Activated CD4-positive, alpha-beta T cell treated with anti-CD3 and anti-CD28 coated beads, Interleukin-2, amount 10 ng/mL, durations not matched to agents 24 days and 14 days (primary cell): ENCODE measurements around the gene LRRC40. TPM values are rescaled to one million over a fixed set of nuclear protein-coding genes. Genes with fewer than 3 reads are reported as not detected.
"Not testable (repeated sequence)": the region's sequence is repeated elsewhere in the genome, so short reads cannot be mapped to it uniquely, and the experiment has no call there.

Experiments used
- DNase-seq: peaks from one replicate; pipeline ENCODE4 v3.0.0; 2022
- H3K27ac Mint-ChIP-seq: one replicate; pipeline ENCODE4 v1.8.0; 2022; ENCODE audit warnings: mild to moderate bottlenecking, mixed read lengths
- H3K27me3 Mint-ChIP-seq: one replicate; pipeline ENCODE4 v1.8.0; 2022; ENCODE audit warnings: mixed read lengths
- H3K36me3 Mint-ChIP-seq: one replicate; pipeline ENCODE4 v1.8.0; 2022; ENCODE audit warnings: low read depth, mild to moderate bottlenecking, mixed read lengths
- H3K4me1 Mint-ChIP-seq: one replicate; pipeline ENCODE4 v1.8.0; 2021; ENCODE audit warnings: mixed read lengths
- H3K4me3 Mint-ChIP-seq: one replicate; pipeline ENCODE4 v1.8.0; 2022; ENCODE audit warnings: mild to moderate bottlenecking, moderate library complexity, mixed read lengths
- H3K9me3 Mint-ChIP-seq: one replicate; pipeline ENCODE4 v1.8.0; 2021; ENCODE audit warnings: mixed read lengths
- intact Hi-C: fragments of 100-400 bp; cut with micrococcal nuclease; formaldehyde crosslinking; loops from one replicate; pipeline ENCODE4 v1.15.1; 2023
- total RNA-seq: library from RNA; stranded (reverse); gene quantifications from 2 replicates; pipeline ENCODE4 v1.2.3, GENCODE V29; 2022

The LRRC40 gene
- total RNA-seq, 1 donor from 2014 or later, result 25.3 TPM

DNA sequence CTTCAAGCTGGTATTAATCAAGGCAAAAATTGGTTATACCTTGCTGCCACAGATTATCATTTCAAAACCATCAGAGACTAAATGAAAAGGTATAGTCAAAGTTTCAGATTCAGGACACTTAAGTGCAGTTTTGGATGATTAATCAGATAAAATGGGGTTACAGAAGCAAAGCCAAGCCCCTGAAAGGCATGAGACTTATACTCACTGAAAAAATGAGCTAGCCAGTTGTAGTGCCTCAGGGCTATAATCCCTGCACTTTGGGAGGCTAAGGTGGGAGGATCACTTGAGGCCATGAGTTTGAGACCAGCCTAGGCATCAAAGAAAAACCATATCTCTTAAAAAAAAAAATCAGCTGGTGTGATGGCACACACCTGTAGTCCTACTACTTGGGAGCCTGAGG, 15.2 kb downstream of the LRRC40 start:
- peaks cover 8% of the 10 kb centered on the region for H3K36me3 Mint-ChIP-seq
- no peak overlapping the region for H3K27ac Mint-ChIP-seq
- no peak overlapping the region for H3K4me3 Mint-ChIP-seq
- peaks cover 2% of the 10 kb centered on the region for H3K4me1 Mint-ChIP-seq
- intact Hi-C loops, result no loop called here
- peaks cover 6% of the 10 kb centered on the region for H3K9me3 Mint-ChIP-seq
- DNase-seq, result no peak
- H3K27me3 Mint-ChIP-seq, result no peaks in the 10 kb centered on the region

DNA sequence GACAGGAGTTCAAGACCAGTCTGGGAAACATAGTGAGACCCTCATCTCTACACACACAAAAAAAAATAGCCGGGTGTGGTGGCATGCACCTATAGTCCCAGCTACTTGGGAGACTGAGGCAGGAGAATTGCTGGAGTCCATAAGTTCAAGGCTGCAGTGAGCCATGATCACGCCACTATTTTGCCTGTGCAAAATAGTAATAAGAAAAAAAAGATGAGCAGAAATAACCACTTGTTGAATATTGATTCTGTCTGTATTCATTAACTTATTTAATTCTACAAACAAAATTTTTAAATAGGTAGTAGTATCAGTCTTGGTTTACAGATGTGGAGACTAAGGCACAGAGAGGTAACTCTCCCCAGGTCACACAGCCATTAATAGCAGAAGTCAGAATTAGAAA, 16.9 kb downstream of the LRRC40 start:
- H3K27ac Mint-ChIP-seq, result no peak overlapping the region
- no peak for DNase-seq
- peaks cover 6% of the 10 kb centered on the region for H3K9me3 Mint-ChIP-seq
- peaks cover 13% of the 10 kb centered on the region for H3K36me3 Mint-ChIP-seq
- no peak overlapping the region for H3K4me3 Mint-ChIP-seq
- H3K4me1 Mint-ChIP-seq, result peaks cover 2% of the 10 kb centered on the region
- H3K27me3 Mint-ChIP-seq, result no peaks in the 10 kb centered on the region
- intact Hi-C loops, result no loop called here

DNA sequence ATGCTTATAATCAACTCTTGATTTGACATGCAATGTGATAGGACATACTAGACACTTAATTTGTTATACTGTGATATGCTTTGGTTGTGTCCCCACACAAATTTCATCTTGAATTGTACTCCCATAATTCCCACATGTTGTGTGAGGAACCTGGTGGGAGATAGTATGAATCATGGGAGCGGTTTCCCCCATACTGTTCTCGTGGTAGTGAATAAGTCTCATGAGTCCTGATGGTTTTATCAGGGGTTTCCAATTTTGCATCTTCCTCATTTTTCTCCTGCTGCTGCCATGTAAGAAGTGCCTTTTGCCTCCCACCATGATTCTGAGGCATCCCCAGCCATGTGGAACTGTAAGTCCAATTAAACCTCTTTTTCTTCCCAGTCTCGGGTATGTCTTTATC, 20.2 kb downstream of the LRRC40 start:
- H3K36me3 Mint-ChIP-seq, result peaks cover 13% of the 10 kb centered on the region

DNA sequence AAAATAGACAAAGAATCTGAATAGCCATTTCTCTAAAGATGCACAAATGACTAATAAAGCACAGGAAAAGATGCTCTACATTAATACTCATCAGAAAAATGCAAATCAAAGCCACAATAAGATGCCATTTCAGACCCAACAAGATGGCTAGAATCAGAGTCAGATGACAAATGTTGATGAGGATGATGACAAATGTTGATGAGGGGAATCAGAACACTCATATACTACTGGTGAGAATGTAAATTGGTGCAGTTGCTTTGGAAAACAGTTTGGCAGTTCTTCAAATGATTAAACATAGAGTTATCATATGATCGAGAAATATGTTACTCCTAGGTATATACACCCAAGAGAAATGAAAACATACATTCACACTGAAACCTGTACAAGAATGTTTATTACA, 33.9 kb downstream of the LRRC40 start:
- Mint-ChIP-seq H3K4me3 (no peak overlapping the region), H3K9me3 (no peaks in the 10 kb centered on the region), H3K36me3 (peaks cover 19% of the 10 kb centered on the region), H3K27me3 (no peaks in the 10 kb centered on the region), H3K4me1 (peaks cover 7% of the 10 kb centered on the region), H3K27ac (no peak overlapping the region)
- DNase-seq, result no peak
- intact Hi-C loops, result no loop called here

More for the DNA sequence above, 20.2 kb downstream of the LRRC40 start:
- H3K27ac Mint-ChIP-seq, H3K9me3 Mint-ChIP-seq, DNase-seq, H3K4me3 Mint-ChIP-seq, H3K27me3 Mint-ChIP-seq, intact Hi-C loops, H3K4me1 Mint-ChIP-seq: not testable (repeated sequence)

GRCh38 chr1:70169018-70169839, 36.1 kb downstream of the LRRC40 start:
- intact Hi-C loops, result no loop called here
- Mint-ChIP-seq H3K4me3 (no peak overlapping the region), H3K27ac (peak overlapping the region; percentile 4), H3K27me3 (no peaks in the 10 kb centered on the region), H3K9me3 (no peaks in the 10 kb centered on the region), H3K4me1 (peaks cover 7% of the 10 kb centered on the region), H3K36me3 (peaks cover 16% of the 10 kb centered on the region)
- DNase-seq, result no peak

GRCh38 chr1:70168283-70168682, 37.1 kb downstream of the LRRC40 start:
- intact Hi-C loops, result no loop called here
- Mint-ChIP-seq H3K27ac (no peak overlapping the region), H3K9me3 (no peaks in the 10 kb centered on the region), H3K27me3 (no peaks in the 10 kb centered on the region), H3K4me1 (peaks cover 7% of the 10 kb centered on the region), H3K36me3 (peaks cover 19% of the 10 kb centered on the region), H3K4me3 (no peak overlapping the region)
- DNase-seq, result no peak

DNA sequence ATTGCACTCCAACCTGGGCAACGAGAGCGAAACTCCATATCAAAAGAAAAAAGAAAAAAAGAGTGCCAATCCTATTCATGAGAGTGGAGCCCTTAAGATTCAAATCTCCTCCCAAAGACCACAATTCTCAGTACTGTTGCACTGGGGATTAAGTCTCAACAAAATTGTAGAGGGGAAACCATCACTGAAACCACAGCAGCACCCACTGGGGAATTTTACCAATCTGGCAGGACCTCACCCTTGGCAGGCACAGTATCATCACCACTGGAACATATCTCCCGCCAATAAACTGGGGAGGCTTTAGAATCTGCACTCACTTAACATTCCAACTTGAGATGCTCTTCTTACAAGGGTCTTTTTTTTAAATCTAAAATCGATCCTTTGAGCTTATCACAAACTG, 41.0 kb downstream of the LRRC40 start:
- no peaks in the 10 kb centered on the region for H3K9me3 Mint-ChIP-seq
- H3K36me3 Mint-ChIP-seq, result peaks cover 16% of the 10 kb centered on the region
- no peak overlapping the region for H3K27ac Mint-ChIP-seq
- no peak for DNase-seq
- peaks cover 4% of the 10 kb centered on the region for H3K4me1 Mint-ChIP-seq
- no peaks in the 10 kb centered on the region for H3K27me3 Mint-ChIP-seq
- no peak overlapping the region for H3K4me3 Mint-ChIP-seq
- intact Hi-C loops, result no loop called here

- Mint-ChIP-seq H3K36me3 (peaks cover 8% of the 10 kb centered on the region), H3K4me1 (no peaks in the 10 kb centered on the region), H3K9me3 (no peaks in the 10 kb centered on the region), H3K27me3 (no peaks in the 10 kb centered on the region), H3K27ac (no peak overlapping the region), H3K4me3 (no peak overlapping the region)
- DNase-seq, result no peak
- intact Hi-C loops, result no loop called here
Measured at GRCh38 chr1:70156529-70157120, 48.8 kb downstream of the LRRC40 start.

DNA sequence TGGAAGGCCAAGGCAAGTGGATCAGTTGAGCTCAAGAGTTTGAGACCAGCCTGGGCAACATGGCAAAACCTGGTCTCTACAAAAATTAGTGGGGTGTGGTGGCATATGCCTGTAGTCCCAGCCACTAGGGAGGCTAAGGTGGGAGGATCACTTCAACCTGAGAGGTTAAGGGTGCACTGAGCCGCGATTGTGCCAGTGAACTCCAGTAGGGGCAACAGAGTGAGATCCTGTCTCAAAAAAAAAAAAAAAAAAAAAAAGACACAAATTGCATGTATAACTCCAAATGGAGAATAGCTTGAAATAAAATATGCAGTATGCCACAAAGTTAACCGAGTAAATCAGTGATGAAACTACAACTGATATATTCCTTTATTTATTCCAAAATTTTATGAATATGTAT, 51.6 kb downstream of the LRRC40 start:
- no peak overlapping the region for H3K4me3 Mint-ChIP-seq
- H3K27me3 Mint-ChIP-seq, result no peaks in the 10 kb centered on the region
- H3K36me3 Mint-ChIP-seq, result peaks cover 7% of the 10 kb centered on the region
- no peaks in the 10 kb centered on the region for H3K9me3 Mint-ChIP-seq
- intact Hi-C loops, result no loop called here
- no peak for DNase-seq
- no peaks in the 10 kb centered on the region for H3K4me1 Mint-ChIP-seq
- H3K27ac Mint-ChIP-seq, result no peak overlapping the region

GRCh38 chr1:70150444-70150843, 54.9 kb downstream of the LRRC40 start:
- Mint-ChIP-seq H3K9me3 (no peaks in the 10 kb centered on the region), H3K27ac (no peak overlapping the region)

DNA sequence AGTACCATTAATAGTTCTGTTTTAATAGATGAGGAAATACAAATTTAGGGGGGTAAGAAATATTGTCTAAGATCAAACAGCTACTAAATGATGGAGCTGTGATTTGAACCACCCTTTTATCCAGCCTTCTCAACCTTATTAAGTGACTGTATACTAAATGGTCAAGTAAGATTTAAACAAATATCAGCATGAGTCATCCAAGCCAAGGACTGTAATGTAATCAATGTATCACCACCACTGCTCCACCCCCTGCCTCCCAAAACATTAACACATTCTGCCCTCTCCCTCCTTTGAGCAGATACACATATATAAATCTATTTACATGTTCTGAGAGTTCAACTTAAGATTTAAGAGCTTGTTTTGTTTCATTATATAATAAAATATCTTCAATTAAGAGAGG, 58.9 kb downstream of the LRRC40 start:
- Mint-ChIP-seq H3K36me3 (peaks cover 8% of the 10 kb centered on the region), H3K27me3 (no peaks in the 10 kb centered on the region), H3K27ac (no peak overlapping the region), H3K4me1 (no peaks in the 10 kb centered on the region), H3K9me3 (no peaks in the 10 kb centered on the region), H3K4me3 (no peak overlapping the region)
- intact Hi-C loops, result no loop called here
- DNase-seq, result no peak

More at GRCh38 chr1:70150444-70150843, 54.9 kb downstream of the LRRC40 start:
- no peaks in the 10 kb centered on the region for H3K27me3 Mint-ChIP-seq
- no peaks in the 10 kb centered on the region for H3K4me1 Mint-ChIP-seq
- no peak overlapping the region for H3K4me3 Mint-ChIP-seq
- no peak for DNase-seq
- H3K36me3 Mint-ChIP-seq, result peaks cover 11% of the 10 kb centered on the region
- intact Hi-C loops, result no loop called here

GRCh38 chr1:70143048-70143659, 62.2 kb downstream of the LRRC40 start:
- Mint-ChIP-seq H3K9me3 (no peaks in the 10 kb centered on the region), H3K4me1 (no peaks in the 10 kb centered on the region), H3K36me3 (peaks cover 6% of the 10 kb centered on the region), H3K4me3 (no peak overlapping the region), H3K27me3 (peaks cover 1% of the 10 kb centered on the region), H3K27ac (no peak overlapping the region)
- intact Hi-C loops, result no loop called here
- DNase-seq, result no peak

- Mint-ChIP-seq H3K4me1 (no peaks in the 10 kb centered on the region), H3K27me3 (peaks cover 5% of the 10 kb centered on the region), H3K9me3 (no peaks in the 10 kb centered on the region), H3K36me3 (peaks cover 2% of the 10 kb centered on the region), H3K27ac (no peak overlapping the region), H3K4me3 (no peak overlapping the region)
- no peak for DNase-seq
- intact Hi-C loops, result no loop called here
Measured at GRCh38 chr1:70142075-70142474, 63.3 kb downstream of the LRRC40 start.

- intact Hi-C loops, result no loop called here
- Mint-ChIP-seq H3K9me3 (no peaks in the 10 kb centered on the region), H3K27me3 (peaks cover 5% of the 10 kb centered on the region), H3K27ac (no peak overlapping the region), H3K4me1 (no peaks in the 10 kb centered on the region), H3K36me3 (peaks cover 2% of the 10 kb centered on the region), H3K4me3 (no peak overlapping the region)
- DNase-seq, result no peak
Measured at GRCh38 chr1:70140894-70141293, 64.5 kb downstream of the LRRC40 start.
